Measurements from ENCODE around the gene ARF1.

ARF1 gene

DNA sequence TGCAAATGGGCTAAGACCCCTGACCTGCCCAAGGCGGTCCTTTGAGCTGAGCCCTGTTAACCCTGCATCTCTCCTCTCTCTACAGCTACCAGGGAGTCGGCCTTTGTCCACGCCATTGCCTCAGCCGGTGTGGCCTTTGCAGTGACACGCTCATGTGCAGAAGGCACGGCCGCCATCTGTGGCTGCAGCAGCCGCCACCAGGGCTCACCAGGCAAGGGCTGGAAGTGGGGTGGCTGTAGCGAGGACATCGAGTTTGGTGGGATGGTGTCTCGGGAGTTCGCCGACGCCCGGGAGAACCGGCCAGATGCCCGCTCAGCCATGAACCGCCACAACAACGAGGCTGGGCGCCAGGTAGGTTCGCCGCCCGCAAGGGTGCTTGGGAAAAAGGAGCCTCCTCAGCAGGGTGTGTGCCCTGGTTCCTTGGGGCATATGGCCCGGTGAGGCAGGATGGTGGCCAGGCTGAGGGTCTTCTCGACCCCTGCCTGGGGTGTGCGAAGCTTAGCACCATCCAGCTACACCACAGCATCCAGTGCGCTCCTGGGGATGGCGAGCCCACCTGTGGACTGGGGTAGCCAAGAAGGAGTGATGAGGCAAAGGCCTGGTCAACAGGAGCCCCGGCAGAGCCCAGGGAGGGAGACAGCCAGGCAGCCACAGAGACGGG, 31.8 kb upstream of the ARF1 start:
- no peak for DNase-seq

- DNase-seq, result no peak
Measured at GRCh38 chr1:228058172-228058948, 24.1 kb upstream of the ARF1 start.

DNA sequence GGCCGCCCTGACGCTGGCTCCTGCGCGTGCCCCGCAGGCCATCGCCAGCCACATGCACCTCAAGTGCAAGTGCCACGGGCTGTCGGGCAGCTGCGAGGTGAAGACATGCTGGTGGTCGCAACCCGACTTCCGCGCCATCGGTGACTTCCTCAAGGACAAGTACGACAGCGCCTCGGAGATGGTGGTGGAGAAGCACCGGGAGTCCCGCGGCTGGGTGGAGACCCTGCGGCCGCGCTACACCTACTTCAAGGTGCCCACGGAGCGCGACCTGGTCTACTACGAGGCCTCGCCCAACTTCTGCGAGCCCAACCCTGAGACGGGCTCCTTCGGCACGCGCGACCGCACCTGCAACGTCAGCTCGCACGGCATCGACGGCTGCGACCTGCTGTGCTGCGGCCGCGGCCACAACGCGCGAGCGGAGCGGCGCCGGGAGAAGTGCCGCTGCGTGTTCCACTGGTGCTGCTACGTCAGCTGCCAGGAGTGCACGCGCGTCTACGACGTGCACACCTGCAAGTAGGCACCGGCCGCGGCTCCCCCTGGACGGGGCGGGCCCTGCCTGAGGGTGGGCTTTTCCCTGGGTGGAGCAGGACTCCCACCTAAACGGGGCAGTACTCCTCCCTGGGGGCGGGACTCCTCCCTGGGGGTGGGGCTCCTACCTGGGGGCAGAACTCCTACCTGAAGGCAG, 23.4 kb upstream of the ARF1 start:
- no peak for DNase-seq

- no peak for DNase-seq
Measured at GRCh38 chr1:228059634-228060457, 22.7 kb upstream of the ARF1 start.

DNA sequence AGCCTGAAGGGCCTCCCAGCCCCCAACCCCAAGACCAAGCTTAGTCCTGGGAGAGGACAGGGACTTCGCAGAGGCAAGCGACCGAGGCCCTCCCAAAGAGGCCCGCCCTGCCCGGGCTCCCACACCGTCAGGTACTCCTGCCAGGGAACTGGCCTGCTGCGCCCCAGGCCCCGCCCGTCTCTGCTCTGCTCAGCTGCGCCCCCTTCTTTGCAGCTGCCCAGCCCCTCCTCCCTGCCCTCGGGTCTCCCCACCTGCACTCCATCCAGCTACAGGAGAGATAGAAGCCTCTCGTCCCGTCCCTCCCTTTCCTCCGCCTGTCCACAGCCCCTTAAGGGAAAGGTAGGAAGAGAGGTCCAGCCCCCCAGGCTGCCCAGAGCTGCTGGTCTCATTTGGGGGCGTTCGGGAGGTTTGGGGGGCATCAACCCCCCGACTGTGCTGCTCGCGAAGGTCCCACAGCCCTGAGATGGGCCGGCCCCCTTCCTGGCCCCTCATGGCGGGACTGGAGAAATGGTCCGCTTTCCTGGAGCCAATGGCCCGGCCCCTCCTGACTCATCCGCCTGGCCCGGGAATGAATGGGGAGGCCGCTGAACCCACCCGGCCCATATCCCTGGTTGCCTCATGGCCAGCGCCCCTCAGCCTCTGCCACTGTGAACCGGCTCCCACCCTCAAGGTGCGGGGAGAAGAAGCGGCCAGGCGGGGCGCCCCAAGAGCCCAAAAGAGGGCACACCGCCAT, 21.9 kb upstream of the ARF1 start:
- no peak for DNase-seq

DNA sequence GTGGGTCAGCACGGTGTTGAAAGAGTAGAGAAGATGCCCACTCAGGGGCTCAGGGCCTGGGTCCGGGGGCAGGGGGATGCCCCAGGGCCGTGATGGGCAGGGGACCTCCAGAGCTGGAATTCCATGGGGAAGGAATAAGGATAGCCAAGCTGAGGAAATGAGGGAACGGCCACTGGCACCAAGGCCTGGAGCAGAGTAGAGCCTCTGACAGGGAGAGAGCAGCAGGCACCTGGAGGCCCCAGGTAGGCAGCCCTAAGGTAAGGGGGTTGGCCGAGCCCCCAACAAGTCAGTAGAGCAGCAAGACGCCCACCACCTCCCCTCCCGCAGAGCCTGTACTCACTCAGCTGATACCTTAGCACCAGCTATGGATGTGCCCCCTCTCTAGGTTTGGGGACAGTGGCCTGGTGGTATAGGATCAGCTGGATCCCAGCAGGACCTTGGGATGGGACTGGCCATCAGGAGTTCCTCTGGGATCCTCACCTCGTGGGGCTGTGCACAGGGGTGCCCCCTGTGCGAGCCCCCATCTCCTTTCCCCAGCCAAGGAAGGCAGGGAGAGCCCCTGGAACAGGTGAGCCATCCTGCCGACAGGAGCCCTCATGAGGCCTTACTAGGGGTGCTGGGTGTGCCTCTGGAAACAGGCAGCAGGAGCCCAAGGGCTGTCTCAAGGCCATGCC, 21.0 kb upstream of the ARF1 start:
- DNase-seq, result no peak

GRCh38 chr1:228062085-228062791, 20.3 kb upstream of the ARF1 start:
- no peak for DNase-seq

- DNase-seq, result no peak
Measured at GRCh38 chr1:228062812-228063211, 19.7 kb upstream of the ARF1 start.

DNA sequence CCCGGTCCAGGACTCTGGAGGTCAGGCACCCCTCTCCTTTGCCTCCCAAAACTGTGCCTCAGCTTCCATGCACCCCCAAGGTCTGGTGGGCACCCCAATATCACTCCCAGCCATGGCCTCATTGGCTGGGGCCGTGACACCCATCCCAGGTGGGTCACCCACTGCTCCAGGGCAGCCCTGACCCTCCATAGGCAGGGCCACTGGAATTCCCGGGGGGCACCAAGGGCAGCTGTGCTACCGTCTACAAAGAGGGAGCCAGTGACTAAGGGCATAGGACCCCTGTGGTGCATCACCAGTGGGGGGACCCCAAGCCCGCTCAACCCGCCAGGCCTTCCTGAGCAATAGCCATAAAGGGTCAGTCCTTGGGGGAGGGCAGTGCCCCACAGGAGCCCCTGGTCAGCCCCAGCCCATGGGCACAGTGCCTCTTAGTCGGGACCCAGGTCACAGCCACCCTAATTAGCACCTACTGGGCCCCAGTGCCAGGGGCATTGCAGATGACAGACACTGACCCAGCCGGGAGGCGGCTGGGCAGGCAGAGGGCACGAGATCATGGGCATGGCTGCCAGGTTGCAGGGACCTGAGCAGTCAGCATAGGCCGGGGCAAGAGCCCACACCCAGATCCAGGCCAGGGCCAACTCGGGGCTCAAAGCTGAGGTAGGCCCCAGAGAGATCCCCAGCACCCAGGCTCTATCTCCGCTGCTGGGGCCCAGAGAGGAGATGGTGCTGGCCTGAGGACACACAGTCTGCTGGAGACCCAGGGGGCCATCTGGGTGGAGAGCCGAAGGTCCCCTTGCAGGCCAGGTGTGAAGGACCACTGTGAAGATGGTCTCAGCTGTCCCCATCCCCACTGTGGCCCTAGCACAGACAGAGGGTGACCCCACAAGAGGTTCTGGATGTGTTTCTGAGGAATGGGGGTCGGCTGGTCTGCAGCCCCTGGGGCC, 19.0 kb upstream of the ARF1 start:
- DNase-seq, result no peak

- no peak for DNase-seq
Measured at GRCh38 chr1:228064296-228064695, 18.2 kb upstream of the ARF1 start.

DNA sequence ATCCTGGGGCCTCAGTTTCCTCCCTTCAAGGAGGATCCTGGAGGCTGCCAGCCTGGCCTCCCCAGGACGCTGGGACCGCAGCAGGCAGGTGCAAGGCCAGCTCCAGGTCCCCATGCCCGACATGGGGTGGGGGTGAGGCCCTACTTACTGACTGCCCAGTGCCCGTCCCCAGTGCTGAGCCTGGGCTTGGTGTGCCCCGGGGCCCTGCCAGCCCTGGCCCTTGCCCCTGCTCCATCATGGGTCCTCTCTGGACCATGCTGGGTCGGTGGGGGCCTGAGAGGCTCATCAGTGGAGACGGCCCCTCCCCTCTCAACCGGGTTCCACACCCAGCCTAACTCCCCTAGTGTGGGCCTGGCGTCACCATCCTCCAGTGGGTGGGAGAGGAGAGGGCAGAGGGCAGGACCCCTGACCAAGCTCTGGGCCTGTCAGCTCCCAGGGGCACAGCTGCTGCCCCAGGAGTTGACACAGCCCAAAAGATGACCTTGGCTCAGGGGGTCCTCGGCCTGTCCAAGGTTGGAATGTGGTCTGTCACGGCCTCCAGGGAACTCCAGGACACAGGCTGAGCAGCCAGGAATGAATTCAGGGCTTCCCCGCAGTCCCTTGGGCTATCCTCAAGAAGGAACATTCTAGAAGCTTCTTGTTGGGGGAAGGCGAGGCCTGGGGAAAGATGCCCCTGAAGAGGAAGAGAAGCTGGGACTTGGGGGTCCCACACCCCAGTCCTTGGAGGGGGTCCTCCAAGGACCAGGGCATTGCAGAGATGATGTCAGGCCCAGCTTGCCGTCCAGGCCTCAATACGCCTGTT, 17.6 kb upstream of the ARF1 start:
- no peak for DNase-seq

GRCh38 chr1:228065543-228066347, 16.8 kb upstream of the ARF1 start:
- no peak for DNase-seq

- DNase-seq, result no peak
Measured at GRCh38 chr1:228066416-228066815, 16.1 kb upstream of the ARF1 start.

GRCh38 chr1:228066891-228067654, 15.4 kb upstream of the ARF1 start:
- no peak for DNase-seq

GRCh38 chr1:228068359-228068758, 14.1 kb upstream of the ARF1 start:
- no peak for DNase-seq

DNA sequence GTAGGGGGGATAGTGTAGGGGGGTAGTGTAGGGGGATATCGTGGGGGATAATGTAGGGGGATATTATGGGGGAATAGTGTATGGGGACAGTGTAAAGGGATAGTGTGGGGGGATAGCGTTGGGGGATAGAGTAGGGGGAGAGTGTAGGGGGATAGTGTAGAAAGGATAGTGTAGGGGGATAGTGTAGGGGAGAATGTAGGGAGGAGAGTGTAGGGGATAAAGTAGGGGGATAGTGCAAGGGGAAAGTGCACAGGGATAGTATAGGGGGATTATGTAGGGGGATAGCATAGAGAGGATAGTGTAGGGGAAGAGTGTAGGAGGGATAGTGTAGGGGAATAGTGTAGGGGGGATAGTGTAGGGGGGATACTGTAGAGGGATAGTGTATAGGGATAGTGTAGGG, 12.3 kb upstream of the ARF1 start:
- DNase-seq, result no peak

GRCh38 chr1:228070851-228071250, 11.7 kb upstream of the ARF1 start:
- DNase-seq, result no peak

All from NCI-H1694 (cell line).